K562 (cell line): ENCODE measurements around the gene CCDC171. TPM values are rescaled to one million over a fixed set of nuclear protein-coding genes. Genes with fewer than 3 reads are reported as not detected.

Source experiments
- ATAC-seq: fragments of 200-7000 bp; cut with Tn5 transposase; 3 replicates; pipeline ENCODE4 v1.9.1; 2020; ENCODE audit warnings: moderate library complexity
- BruUV-seq: library from RNA; stranded (reverse); fragments of 400-500 nt; replicated peaks from 2 replicates; lab custom pipeline; 2021; lab: Mats Ljungman, UMichigan
- CTCF ChIA-PET: fragments of 300-600 bp; formaldehyde crosslinking; extraction: SDS; loops from one replicate; lab custom pipeline; 2021; ENCODE audit warnings: low intra/inter-chr PET ratio; lab: Yijun Ruan, JAX
- POLR2A ChIA-PET: fragments of 300-600, 350-650 bp; sonication (Branson Sonifier 250); formaldehyde crosslinking; extraction: SDS; loops from one replicate; lab custom pipeline; 2021; ENCODE audit warnings: antibody characterized with exemption, inconsistent platforms; lab: Yijun Ruan, JAX
- DNase-seq, 4 experiments: peaks; one replicate each; pipeline versions ENCODE4 v3.0.0 to v3.0.0-alpha.2; 2011 to 2018; ENCODE audit warnings: low spot score in 3 of 4, mixed read lengths in 3 of 4; ENCODE audit errors: extremely low read depth in 1 of 4
- FAIRE-seq: peaks from 2 replicates; lab custom pipeline; 2011; peaks lifted over from hg19 to GRCh38; lab: Jason Lieb, UNC
- H2AFZ ChIP-seq: 2 replicates; pipeline ENCODE4 v1.6.0; 2011; ENCODE audit warnings: low read depth, low read length, control low read depth, inconsistent platforms
- H3K27ac ChIP-seq: fragments of 200-600 bp; 3 replicates; pipeline ENCODE4 v1.8.0; 2011; ENCODE audit warnings: low read depth, mild to moderate bottlenecking, control low read depth, inconsistent platforms, low read length, moderate library complexity, mixed read lengths; ENCODE audit errors: extremely low read depth
- H3K27me3 ChIP-seq, 2 experiments: fragments of 300-600 bp in 1 of 2; 2 replicates in 1 of 2; 3 replicates in 1 of 2; pipeline versions ENCODE4 v1.6.0 to v1.8.0; 2011; ENCODE audit warnings: inconsistent platforms in 2 of 2, low read length in 2 of 2, mild to moderate bottlenecking in 1 of 2, mixed read lengths in 1 of 2, moderate library complexity in 1 of 2; ENCODE audit not compliant: control insufficient read depth in 2 of 2, insufficient read depth in 2 of 2
- H3K36me3 ChIP-seq: fragments of 300-600 bp; 3 replicates; pipeline ENCODE4 v1.8.0; 2011; ENCODE audit warnings: mild to moderate bottlenecking, low read length, inconsistent platforms; ENCODE audit not compliant: control insufficient read depth, insufficient read depth
- H3K4me1 ChIP-seq, 2 experiments: fragments of 200-600 bp in 1 of 2; replicated peaks in 1 of 2; 2 replicates in 1 of 2; 3 replicates in 1 of 2; pipeline versions ENCODE4 v1.5.1 to v1.8.0; 2011; ENCODE audit warnings: inconsistent platforms in 2 of 2, low read length in 2 of 2, mild to moderate bottlenecking in 1 of 2, mixed read lengths in 1 of 2, moderate library complexity in 1 of 2; ENCODE audit not compliant: control insufficient read depth in 2 of 2, insufficient read depth in 2 of 2
- H3K4me2 ChIP-seq: 2 replicates; pipeline ENCODE4 v1.6.1; 2011; ENCODE audit warnings: low read length, control low read depth, inconsistent platforms, mixed read lengths; ENCODE audit not compliant: insufficient read depth
- H3K4me3 ChIP-seq: fragments of 200-600 bp; sonication (generic), shearing (Covaris generic); 2 replicates; pipeline ENCODE4 v1.5.1; 2016; ENCODE audit warnings: control low read depth, inconsistent platforms
- H3K79me2 ChIP-seq: fragments of 200-600 bp; 3 replicates; pipeline ENCODE4 v1.8.0; 2011; ENCODE audit warnings: low read length, inconsistent platforms; ENCODE audit not compliant: control insufficient read depth, insufficient read depth
- H3K9ac ChIP-seq, 2 experiments: 2 replicates each; pipeline versions ENCODE4 v1.6.0 to v1.6.1; 2011; ENCODE audit warnings: low read depth in 2 of 2, low read length in 2 of 2, control low read depth in 1 of 2, inconsistent platforms in 1 of 2, mild to moderate bottlenecking in 1 of 2, mixed read lengths in 1 of 2; ENCODE audit not compliant: insufficient read depth in 1 of 2
- H3K9me1 ChIP-seq: one replicate; pipeline ENCODE4 v1.6.0; 2011; ENCODE audit warnings: inconsistent platforms, mild to moderate bottlenecking, low read length, moderate library complexity; ENCODE audit not compliant: control insufficient read depth, insufficient read depth
- H3K9me3 ChIP-seq: replicated peaks from 2 replicates; pipeline ENCODE4 v1.5.1; 2011; ENCODE audit warnings: low read depth, low read length, inconsistent platforms; ENCODE audit not compliant: control insufficient read depth, insufficient read depth
- H4K20me1 ChIP-seq: replicated peaks from 2 replicates; pipeline ENCODE4 v1.6.1; 2011; ENCODE audit warnings: low read length, inconsistent platforms, mixed read lengths; ENCODE audit not compliant: control insufficient read depth, insufficient read depth
- CAMTA2 ChIP-seq: fragments of 250-450 bp; sonication (Bioruptor Pico); conservative IDR thresholded peaks from 2 replicates; pipeline ENCODE4 v1.5.1; 2022
- CCNT2 ChIP-seq: IDR thresholded peaks from 2 replicates; pipeline ENCODE4 v1.6.1; 2011; ENCODE audit warnings: borderline replicate concordance, low read depth, mild to moderate bottlenecking, moderate library complexity, mixed read lengths, low read length; ENCODE audit not compliant: insufficient read length; ENCODE audit errors: extremely low read depth
- CXXC5 ChIP-seq: fragments of 250-450 bp; sonication (Bioruptor Pico); IDR thresholded peaks from 2 replicates; pipeline ENCODE4 v1.8.0; 2022; ENCODE audit warnings: inconsistent platforms, mild to moderate bottlenecking, moderate library complexity
- DMBX1 ChIP-seq: fragments of 250-450 bp; sonication (Bioruptor Pico); IDR thresholded peaks from 2 replicates; pipeline ENCODE4 v1.8.0; 2022; ENCODE audit warnings: inconsistent platforms, mild to moderate bottlenecking, moderate library complexity, borderline replicate concordance
- LCOR ChIP-seq: sonication (generic); formaldehyde crosslinking; IDR thresholded peaks from 2 replicates; pipeline ENCODE4 v1.8.0; 2022; ENCODE audit warnings: mild to moderate bottlenecking, missing genetic modification reagents
- NCOA6 ChIP-seq: fragments of 450-650 bp; IDR thresholded peaks from 2 replicates; pipeline ENCODE4 v1.6.1; 2017; ENCODE audit warnings: mild to moderate bottlenecking
- ZBTB7A ChIP-seq: IDR thresholded peaks from 2 replicates; pipeline ENCODE4 v1.6.1; 2011; ENCODE audit warnings: low read depth, mild to moderate bottlenecking, low read length, moderate library complexity, borderline replicate concordance; ENCODE audit not compliant: control insufficient read depth
- ZNF23 ChIP-seq: fragments of 250-450 bp; sonication (Bioruptor Pico); IDR thresholded peaks from 2 replicates; pipeline ENCODE4 v1.4.0; 2020; ENCODE audit warnings: mild to moderate bottlenecking
- ZNF696 ChIP-seq: fragments of 250-450 bp; sonication (Bioruptor Pico); conservative IDR thresholded peaks from 2 replicates; pipeline ENCODE4 v1.4.0; 2020; ENCODE audit warnings: mild to moderate bottlenecking, moderate library complexity
- ZNF76 ChIP-seq: fragments of 250-450 bp; sonication (Bioruptor Pico); IDR thresholded peaks from 2 replicates; pipeline ENCODE4 v1.4.0; 2020; ENCODE audit warnings: mild to moderate bottlenecking, moderate library complexity, borderline replicate concordance
- in situ Hi-C: fragments of 300-500 bp; cut with MboI; formaldehyde crosslinking; loops from 4 replicates; pipeline ENCODE4 v1.15.0; 2018; ENCODE audit warnings: inconsistent platforms, mixed read lengths
- intact Hi-C: fragments of 100-400 bp; cut with micrococcal nuclease; formaldehyde crosslinking; loops from 2 replicates; pipeline ENCODE4 v1.14.2; 2022
- polyA plus RNA-seq, 8 experiments: library from polyadenylated mRNA; depleted of rRNA in 4 of 8; stranded (reverse) in 5 of 8; unstranded in 3 of 8; fragments of >200 nt; fragmentation: Nextera tagmentation in 2 of 8; fragmentation: Illumina TruSeq in 1 of 8; extraction: Ambion mirVana in 2 of 8; extraction: Trizol in 1 of 8; gene quantifications; 2 replicates each; pipeline versions ENCODE4 v1.2.1 to v1.2.3, GENCODE V29; 2011 to 2014; ENCODE audit warnings: inconsistent platforms in 1 of 8, missing spikeins in 1 of 8
- total RNA-seq, 7 experiments: library from RNA; depleted of rRNA in 6 of 7; stranded (reverse); fragments of >200 nt in 6 of 7; fragmentation: Illumina TruSeq in 2 of 7; extraction: Trizol in 2 of 7; gene quantifications; 2 replicates each; pipeline versions ENCODE4 v1.2.1 to v1.2.3, GENCODE V29; 2011 to 2021; ENCODE audit warnings: low replicate concordance in 1 of 7

Gene CCDC171
- total and polyA plus RNA-seq, 9 of the 15 experiments (the other 6 are each of a cell fraction or from before 2014, with no cell fraction given): 0.08 to 3.8 (median 0.27) TPM

DNA sequence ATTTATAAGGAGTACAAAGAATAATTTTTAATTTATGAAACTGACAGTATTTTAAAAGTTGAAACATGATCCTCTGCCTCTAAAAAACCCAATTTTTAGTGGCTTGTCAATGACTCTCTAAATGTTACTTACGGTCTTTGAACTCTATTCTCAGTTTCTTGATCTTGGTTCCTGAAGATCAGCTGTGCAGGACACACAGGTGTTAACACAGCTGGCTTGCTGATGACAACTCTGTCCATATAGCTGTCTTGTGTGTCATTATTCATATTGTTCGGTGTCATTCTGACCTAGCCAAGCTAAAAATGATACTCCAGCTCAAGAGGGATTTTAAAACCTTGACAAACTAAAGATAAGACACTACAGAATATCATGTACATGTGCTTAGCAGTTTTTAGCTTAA lies 314.5 kb downstream of the CCDC171 start (continued):
- TF ChIP-seq CXXC5 (CRISPR knock-in tag) (no peak), LCOR (CRISPR knock-in tag) (no peak), CAMTA2 (CRISPR knock-in tag) (no peak)

- FAIRE-seq: no peak
- H3K27ac ChIP-seq: no peak overlapping the region
Measured at GRCh38 chr9:15867988-15868387, 315.1 kb downstream of the CCDC171 start.

More at GRCh38 chr9:15867988-15868387, 315.1 kb downstream of the CCDC171 start:
- no peak for DNase-seq
- CTCF ChIA-PET: no interaction called here
- Histone ChIP-seq H2AFZ (no peak overlapping the region), H3K9me3 (no peaks in the 10 kb centered on the region), H3K9me1 (no peaks in the 10 kb centered on the region), H3K4me1 (no peaks in the 10 kb centered on the region), H3K4me2 (no peak overlapping the region), H4K20me1 (no peaks in the 10 kb centered on the region), H3K36me3 (no peaks in the 10 kb centered on the region), H3K9ac (no peak overlapping the region), H3K79me2 (no peaks in the 10 kb centered on the region), H3K4me3 (no peak overlapping the region), H3K27me3 (no peaks in the 10 kb centered on the region)
- intact Hi-C loops (no loop called here), in situ Hi-C loops (no loop called here)
- BruUV-seq: no TSS peak
- TF ChIP-seq DMBX1 (CRISPR knock-in tag) (no peak), ZNF76 (CRISPR knock-in tag) (no peak), ZNF23 (no peak), ZBTB7A (no peak), ZNF696 (CRISPR knock-in tag) (no peak), CCNT2 (no peak), NCOA6 (no peak)
- POLR2A ChIA-PET: no interaction called here
- no peak for ATAC-seq
